ENCODE data around the gene DEUP1. TPM values are rescaled to one million over a fixed set of nuclear protein-coding genes. Genes with fewer than 3 reads are reported as not detected.

The DEUP1 gene
- polyA plus RNA-seq, 2 donors = not detected

DNA sequence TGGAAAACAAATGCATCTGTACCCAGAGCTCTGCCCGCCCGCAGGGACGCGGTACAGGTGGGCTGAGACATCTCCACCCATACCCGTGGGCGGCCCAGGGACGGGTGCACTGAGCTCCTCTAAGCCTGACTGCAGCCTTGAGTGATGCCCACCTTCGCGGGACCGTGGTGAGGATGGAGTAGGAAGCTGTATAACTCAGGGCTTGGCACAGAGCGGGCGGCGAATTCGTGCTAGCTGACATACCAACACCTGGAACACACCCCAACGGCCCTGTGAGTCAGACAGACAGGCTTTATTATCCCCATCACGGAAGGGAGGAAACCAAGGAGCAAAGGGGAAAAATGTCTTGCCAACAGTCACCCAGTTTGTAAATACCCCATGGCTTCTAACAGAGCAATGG, 150.7 kb downstream of the DEUP1 start:
- Histone ChIP-seq H3K27ac (ENCODE audit: low read depth in 2 of 2, low read length in 1 of 2) (peak overlapping the region in 1 of 2 donors; percentile 10), H3K4me3 (ENCODE audit: low read depth in 1 of 2, low read length in 2 of 2) (no peak overlapping the region), H3K27me3 (ENCODE audit: control insufficient read depth in 1 of 2, insufficient read depth in 2 of 2, low read length in 2 of 2) (no peaks in the 10 kb centered on the region), H3K36me3 (ENCODE audit: control insufficient read depth in 2 of 2, insufficient read depth in 2 of 2, low read length in 1 of 2) (peaks cover 0 to 2% of the 10 kb centered on the region in 2 donors), H3K4me1 (ENCODE audit: control insufficient read depth in 2 of 2, insufficient read depth in 2 of 2, low read length in 1 of 2) (peaks cover 2 to 5% of the 10 kb centered on the region in 2 donors), H3K9me3 (ENCODE audit: control insufficient read depth in 2 of 2, insufficient read depth in 1 of 2, low read depth in 1 of 2, low read length in 1 of 2) (no peaks in the 10 kb centered on the region)
- 65 to 77% methylated on average over 16 of the region's 16 CpGs for WGBS, 2 donors

DNA sequence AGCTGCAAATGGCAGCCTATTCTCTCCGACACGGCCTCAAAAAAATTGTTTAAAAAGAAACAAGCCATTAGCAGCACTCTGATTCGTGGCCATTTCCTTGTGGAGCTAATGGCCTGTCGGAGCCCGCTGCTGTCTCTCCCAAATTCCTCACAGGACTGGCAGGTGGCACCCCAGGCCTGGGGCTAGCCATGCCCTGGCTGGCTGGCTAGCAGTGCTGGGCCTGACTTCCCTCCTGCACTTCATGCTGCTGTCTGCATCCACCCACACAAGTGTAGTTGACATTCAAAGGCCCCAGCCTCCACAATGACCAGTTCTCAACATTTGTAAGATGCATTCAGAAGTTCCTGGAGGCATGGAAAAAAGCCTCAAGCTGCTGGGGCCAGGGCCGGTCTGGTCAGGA, 151.2 kb downstream of the DEUP1 start:
- Histone ChIP-seq H3K36me3 (ENCODE audit: control insufficient read depth in 2 of 2, insufficient read depth in 2 of 2, low read length in 1 of 2) (peaks cover 0 to 2% of the 10 kb centered on the region in 2 donors), H3K4me3 (ENCODE audit: low read depth in 1 of 2, low read length in 2 of 2) (no peak overlapping the region), H3K27ac (ENCODE audit: low read depth in 2 of 2, low read length in 1 of 2) (peak overlapping the region in 1 of 2 donors; percentile 10), H3K27me3 (ENCODE audit: control insufficient read depth in 1 of 2, insufficient read depth in 2 of 2, low read length in 2 of 2) (no peaks in the 10 kb centered on the region), H3K9me3 (ENCODE audit: control insufficient read depth in 2 of 2, insufficient read depth in 1 of 2, low read depth in 1 of 2, low read length in 1 of 2) (no peaks in the 10 kb centered on the region), H3K4me1 (ENCODE audit: control insufficient read depth in 2 of 2, insufficient read depth in 2 of 2, low read length in 1 of 2) (peaks cover 2 to 5% of the 10 kb centered on the region in 2 donors)
- whole genome bisulfite sequencing, 2 donors = 62 to 85% methylated on average over 6 of the region's 6 CpGs

GRCh38 chr11:93482556-93482955, 152.0 kb downstream of the DEUP1 start:
- H3K36me3 ChIP-seq (ENCODE audit: control insufficient read depth in 2 of 2, insufficient read depth in 2 of 2, low read length in 1 of 2) = peaks cover 0 to 2% of the 10 kb centered on the region in 2 donors
- no peak overlapping the region for H3K27ac ChIP-seq (ENCODE audit: low read depth in 2 of 2, low read length in 1 of 2)
- WGBS, 2 donors = 70 to 74% methylated on average over 10 of the region's 10 CpGs
- no peaks in the 10 kb centered on the region for H3K27me3 ChIP-seq (ENCODE audit: control insufficient read depth in 1 of 2, insufficient read depth in 2 of 2, low read length in 2 of 2)
- H3K9me3 ChIP-seq (ENCODE audit: control insufficient read depth in 2 of 2, insufficient read depth in 1 of 2, low read depth in 1 of 2, low read length in 1 of 2) = no peaks in the 10 kb centered on the region
- no peak overlapping the region for H3K4me3 ChIP-seq (ENCODE audit: low read depth in 1 of 2, low read length in 2 of 2)
- peaks cover 2 to 5% of the 10 kb centered on the region in 2 donors for H3K4me1 ChIP-seq (ENCODE audit: control insufficient read depth in 2 of 2, insufficient read depth in 2 of 2, low read length in 1 of 2)

- peaks cover 0 to 3% of the 10 kb centered on the region in 2 donors for H3K36me3 ChIP-seq (ENCODE audit: control insufficient read depth in 2 of 2, insufficient read depth in 2 of 2, low read length in 1 of 2)
- 60 to 61% methylated on average over 3 of the region's 3 CpGs for WGBS, 2 donors
- H3K9me3 ChIP-seq (ENCODE audit: control insufficient read depth in 2 of 2, insufficient read depth in 1 of 2, low read depth in 1 of 2, low read length in 1 of 2) = no peaks in the 10 kb centered on the region
- H3K27me3 ChIP-seq (ENCODE audit: control insufficient read depth in 1 of 2, insufficient read depth in 2 of 2, low read length in 2 of 2) = no peaks in the 10 kb centered on the region
- H3K27ac ChIP-seq (ENCODE audit: low read depth in 2 of 2, low read length in 1 of 2) = no peak overlapping the region
- H3K4me1 ChIP-seq (ENCODE audit: control insufficient read depth in 2 of 2, insufficient read depth in 2 of 2, low read length in 1 of 2) = peaks cover 2 to 5% of the 10 kb centered on the region in 2 donors
- no peak overlapping the region for H3K4me3 ChIP-seq (ENCODE audit: low read depth in 1 of 2, low read length in 2 of 2)
These were observed 154.2 kb downstream of the DEUP1 start for GRCh38 chr11:93484716-93485115.

GRCh38 chr11:93485983-93486382, 155.4 kb downstream of the DEUP1 start:
- no peak overlapping the region for H3K4me3 ChIP-seq (ENCODE audit: low read depth in 1 of 2, low read length in 2 of 2)
- no peaks in the 10 kb centered on the region for H3K9me3 ChIP-seq (ENCODE audit: control insufficient read depth in 2 of 2, insufficient read depth in 1 of 2, low read depth in 1 of 2, low read length in 1 of 2)
- H3K4me1 ChIP-seq (ENCODE audit: control insufficient read depth in 2 of 2, insufficient read depth in 2 of 2, low read length in 1 of 2) = peaks cover 2 to 5% of the 10 kb centered on the region in 2 donors
- no peak overlapping the region for H3K27ac ChIP-seq (ENCODE audit: low read depth in 2 of 2, low read length in 1 of 2)
- peaks cover 0 to 3% of the 10 kb centered on the region in 2 donors for H3K36me3 ChIP-seq (ENCODE audit: control insufficient read depth in 2 of 2, insufficient read depth in 2 of 2, low read length in 1 of 2)
- WGBS, 2 donors = 91 to 98% methylated on average over 2 of the region's 2 CpGs
- H3K27me3 ChIP-seq (ENCODE audit: control insufficient read depth in 1 of 2, insufficient read depth in 2 of 2, low read length in 2 of 2) = no peaks in the 10 kb centered on the region

DNA sequence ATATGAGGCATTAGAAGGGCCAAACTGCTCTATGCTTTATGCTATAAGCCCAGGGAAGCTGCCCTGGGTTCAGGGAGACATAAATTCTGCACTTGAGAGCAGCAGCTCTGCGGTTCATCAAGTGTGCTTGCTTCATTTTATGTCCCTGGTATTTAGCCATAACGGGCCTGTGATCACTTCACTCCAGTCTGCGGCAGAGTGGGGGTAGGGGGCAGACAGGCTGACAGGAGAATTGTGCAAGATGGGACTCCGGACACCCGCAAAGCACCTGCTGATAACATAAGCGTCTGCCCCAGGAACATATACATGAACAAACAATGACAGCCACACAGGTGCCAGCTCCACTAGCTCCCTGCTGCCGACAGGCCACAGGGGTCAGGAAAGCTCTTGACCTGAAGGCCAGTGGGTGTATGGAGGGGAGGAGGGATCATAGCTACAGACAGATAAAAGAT, 156.5 kb downstream of the DEUP1 start:
- H3K4me3 ChIP-seq (ENCODE audit: low read depth in 1 of 2, low read length in 2 of 2) = no peak overlapping the region
- H3K36me3 ChIP-seq (ENCODE audit: control insufficient read depth in 2 of 2, insufficient read depth in 2 of 2, low read length in 1 of 2) = peaks cover 0 to 3% of the 10 kb centered on the region in 2 donors
- WGBS, 2 donors = 71 to 84% methylated on average over 7 of the region's 7 CpGs
- H3K27me3 ChIP-seq (ENCODE audit: control insufficient read depth in 1 of 2, insufficient read depth in 2 of 2, low read length in 2 of 2) = no peaks in the 10 kb centered on the region
- H3K9me3 ChIP-seq (ENCODE audit: control insufficient read depth in 2 of 2, insufficient read depth in 1 of 2, low read depth in 1 of 2, low read length in 1 of 2) = no peaks in the 10 kb centered on the region
- H3K4me1 ChIP-seq (ENCODE audit: control insufficient read depth in 2 of 2, insufficient read depth in 2 of 2, low read length in 1 of 2) = peaks cover 0 to 4% of the 10 kb centered on the region in 2 donors
- H3K27ac ChIP-seq (ENCODE audit: low read depth in 2 of 2, low read length in 1 of 2) = no peak overlapping the region

Other genes starting within 250 kb of the DEUP1 start
- gene SLC36A4, start 132.8 kb upstream of the DEUP1 start, polyA plus RNA-seq = 1 to 10 TPM; 2.5 to 2.7 TPM
- 10 to 100 TPM in 1 of 2 donors, 1 to 10 TPM in 1; 7.9 to 14.2 TPM for gene SMCO4, start 212.6 kb downstream of the DEUP1 start, polyA plus RNA-seq

Measured in esophagus (tissue), 2 donors.